HEK293 (cell line): ENCODE measurements around the gene RRP15.

Experiments
- ELK4 ChIP-seq: IDR thresholded peaks from 2 replicates; pipeline ENCODE4 v1.6.1; 2011; ENCODE audit warnings: mild to moderate bottlenecking, low read depth, low read length, borderline replicate concordance
- INSM2 ChIP-seq: fragments of 450-650 bp; formaldehyde crosslinking; IDR thresholded peaks from 2 replicates; pipeline ENCODE4 v1.5.1; 2016; ENCODE audit warnings: missing biosample characterization, missing genetic modification characterization
- OSR2 ChIP-seq: fragments of 450-650 bp; formaldehyde crosslinking; IDR thresholded peaks from 2 replicates; pipeline ENCODE4 v1.5.1; 2016; ENCODE audit warnings: missing biosample characterization, missing genetic modification characterization
- PRDM10 ChIP-seq: fragments of 450-650 bp; formaldehyde crosslinking; IDR thresholded peaks from 2 replicates; pipeline ENCODE4 v1.5.1; 2016; ENCODE audit warnings: missing biosample characterization, missing genetic modification characterization
- PRDM4 ChIP-seq: fragments of 450-650 bp; formaldehyde crosslinking; IDR thresholded peaks from 2 replicates; pipeline ENCODE4 v1.5.1; 2017; ENCODE audit warnings: missing biosample characterization, missing genetic modification characterization
- ZBTB8A ChIP-seq: fragments of 450-650 bp; formaldehyde crosslinking; IDR thresholded peaks from 2 replicates; pipeline ENCODE4 v1.5.1; 2016; ENCODE audit warnings: missing biosample characterization, missing genetic modification characterization
- ZNF157 ChIP-seq: fragments of 450-650 bp; formaldehyde crosslinking; IDR thresholded peaks from 2 replicates; pipeline ENCODE4 v1.5.1; 2016; ENCODE audit warnings: missing biosample characterization, missing genetic modification characterization
- ZNF239 ChIP-seq: fragments of 450-650 bp; formaldehyde crosslinking; IDR thresholded peaks from 2 replicates; pipeline ENCODE4 v1.5.1; 2016; ENCODE audit warnings: missing biosample characterization, missing genetic modification characterization
- ZNF280C ChIP-seq: fragments of 450-650 bp; formaldehyde crosslinking; IDR thresholded peaks from 2 replicates; pipeline ENCODE4 v1.5.1; 2016; ENCODE audit warnings: missing biosample characterization, missing genetic modification characterization
- ZNF341 ChIP-seq: fragments of 450-650 bp; formaldehyde crosslinking; IDR thresholded peaks from 2 replicates; pipeline ENCODE4; 2016; ENCODE audit warnings: low read depth, missing biosample characterization, missing genetic modification characterization
- ZNF398 ChIP-seq: fragments of 450-650 bp; formaldehyde crosslinking; IDR thresholded peaks from 2 replicates; pipeline ENCODE4 v1.5.1; 2017; ENCODE audit warnings: missing biosample characterization, missing genetic modification characterization
- ZNF510 ChIP-seq: fragments of 450-650 bp; formaldehyde crosslinking; IDR thresholded peaks from 2 replicates; pipeline ENCODE4 v1.5.1; 2018; ENCODE audit warnings: mild to moderate bottlenecking, missing genetic modification characterization, missing biosample characterization; ENCODE audit not compliant: insufficient replicate concordance
- ZNF518A ChIP-seq: fragments of 450-650 bp; formaldehyde crosslinking; conservative IDR thresholded peaks from 2 replicates; pipeline ENCODE4 v1.5.1; 2016; ENCODE audit warnings: low read depth, missing biosample characterization, missing genetic modification characterization
- ZNF530 ChIP-seq: fragments of 450-650 bp; formaldehyde crosslinking; IDR thresholded peaks from 2 replicates; pipeline ENCODE4 v1.5.1; 2016; ENCODE audit warnings: low read depth, missing biosample characterization, missing genetic modification characterization
- ZNF596 ChIP-seq: fragments of 450-650 bp; IDR thresholded peaks from 2 replicates; pipeline ENCODE4 v1.5.0; 2018; ENCODE audit warnings: missing biosample characterization, mild to moderate bottlenecking, missing genetic modification characterization, moderate library complexity
- ZSCAN16 ChIP-seq: fragments of 450-650 bp; formaldehyde crosslinking; IDR thresholded peaks from 2 replicates; pipeline ENCODE4 v1.5.1; 2016; ENCODE audit warnings: missing biosample characterization, missing genetic modification characterization

RRP15 gene

GRCh38 chr1:218346391-218347204, 61.5 kb downstream of the RRP15 start (continued):
- no peak for TF ChIP-seq ZNF280C (tag by site-specific recombination)
- no peak for TF ChIP-seq ZNF157 (tag by site-specific recombination)
- no peak for TF ChIP-seq ZNF518A (tag by site-specific recombination)
- no peak for TF ChIP-seq OSR2 (tag by site-specific recombination)
- TF ChIP-seq ZNF398 (tag by site-specific recombination): no peak
- peak; percentile 46; the same call in 1 of the 2 replicates for TF ChIP-seq PRDM10 (tag by site-specific recombination)
- TF ChIP-seq ELK4: no peak
- TF ChIP-seq INSM2: no peak
- peak; percentile 40 for TF ChIP-seq ZNF341 (tag by site-specific recombination)
- no peak for TF ChIP-seq ZNF596 (tag by site-specific recombination)
- TF ChIP-seq ZBTB8A (tag by site-specific recombination): no peak
- no peak for TF ChIP-seq ZNF530
- 0 out of 2 replicates have a peak, but pooled peaks have one; percentile 47 for TF ChIP-seq ZSCAN16
- TF ChIP-seq ZNF239 (tag by site-specific recombination): no peak
- no peak for TF ChIP-seq PRDM4 (tag by site-specific recombination)
- TF ChIP-seq ZNF510 (tag by site-specific recombination): no peak
